SK-N-SH treated with all-trans-retinoic acid at 6 μM for 48 hours (cell line): ENCODE data around the gene RCVRN.

Experiments used
- ATAC-seq: fragments of 200-7000 bp; cut with Tn5 transposase; 3 replicates; pipeline ENCODE4 v1.9.1; 2020; ENCODE audit warnings: mild to moderate bottlenecking, moderate library complexity
- ARNTL ChIP-seq: fragments of 450-650 bp; formaldehyde crosslinking; IDR thresholded peaks from 2 replicates; pipeline ENCODE4 v1.5.0; 2020; ENCODE audit warnings: low read depth, mild to moderate bottlenecking, moderate library complexity, borderline replicate concordance
- BACH2 ChIP-seq: fragments of 250-450 bp; sonication (Bioruptor Pico); IDR thresholded peaks from 2 replicates; pipeline ENCODE4 v1.9.0; 2021; ENCODE audit warnings: mild to moderate bottlenecking, borderline replicate concordance
- CSDC2 ChIP-seq: fragments of 250-450 bp; sonication (Bioruptor Pico); IDR thresholded peaks from 2 replicates; pipeline ENCODE4 v1.5.0; 2020; ENCODE audit warnings: mild to moderate bottlenecking, moderate library complexity
- CSRNP3 ChIP-seq: fragments of 250-450 bp; sonication (Bioruptor Pico); IDR thresholded peaks from 2 replicates; pipeline ENCODE4 v1.5.1; 2021; ENCODE audit warnings: mild to moderate bottlenecking, moderate library complexity
- ESRRG ChIP-seq: fragments of 250-450 bp; sonication (Bioruptor Pico); IDR thresholded peaks from 2 replicates; pipeline ENCODE4 v1.6.1; 2021; ENCODE audit warnings: mild to moderate bottlenecking
- POU6F1 ChIP-seq: fragments of 250-450 bp; sonication (Bioruptor Pico); IDR thresholded peaks from 2 replicates; pipeline ENCODE4 v1.8.0; 2021; ENCODE audit warnings: low read depth, mild to moderate bottlenecking, moderate library complexity, borderline replicate concordance
- PPARA ChIP-seq: fragments of 250-450 bp; sonication (Bioruptor Pico); IDR thresholded peaks from 2 replicates; pipeline ENCODE4 v1.5.0; 2020; ENCODE audit warnings: mild to moderate bottlenecking, borderline replicate concordance
- SNAI2 ChIP-seq: fragments of 250-450 bp; sonication (Bioruptor Pico); IDR thresholded peaks from 2 replicates; pipeline ENCODE4 v1.5.0; 2020; ENCODE audit warnings: mild to moderate bottlenecking, moderate library complexity
- TCF4 ChIP-seq: fragments of 250-450 bp; sonication (Bioruptor Pico); IDR thresholded peaks from 2 replicates; pipeline ENCODE4 v1.8.0; 2021; ENCODE audit warnings: mild to moderate bottlenecking, moderate library complexity, borderline replicate concordance
- TOX ChIP-seq: fragments of 250-450 bp; sonication (Bioruptor Pico); IDR thresholded peaks from 2 replicates; pipeline ENCODE4 v1.8.0; 2021; ENCODE audit warnings: mild to moderate bottlenecking, moderate library complexity, borderline replicate concordance
- TSHZ2 ChIP-seq: fragments of 250-450 bp; sonication (Bioruptor Pico); IDR thresholded peaks from 2 replicates; pipeline ENCODE4 v1.5.0; 2020; ENCODE audit warnings: mild to moderate bottlenecking, moderate library complexity
- ZC3H10 ChIP-seq: fragments of 250-450 bp; sonication (Bioruptor Pico); IDR thresholded peaks from 2 replicates; pipeline ENCODE4 v1.5.1; 2021; ENCODE audit warnings: mild to moderate bottlenecking, moderate library complexity
- ZFP3 ChIP-seq: fragments of 250-450 bp; sonication (Bioruptor Pico); IDR thresholded peaks from 2 replicates; pipeline ENCODE4 v1.5.0; 2020; ENCODE audit warnings: mild to moderate bottlenecking, moderate library complexity
- ZFP30 ChIP-seq: fragments of 450-650 bp; formaldehyde crosslinking; IDR thresholded peaks from 2 replicates; pipeline ENCODE4 v1.5.0; 2022; ENCODE audit warnings: mild to moderate bottlenecking, moderate library complexity
- ZNF565 ChIP-seq: fragments of 450-650 bp; formaldehyde crosslinking; conservative IDR thresholded peaks from 2 replicates; pipeline ENCODE4 v1.5.0; 2020; ENCODE audit warnings: low read depth, mild to moderate bottlenecking, moderate library complexity
- ZNF8 ChIP-seq: fragments of 450-650 bp; formaldehyde crosslinking; IDR thresholded peaks from 2 replicates; pipeline ENCODE4 v1.5.0; 2020; ENCODE audit warnings: mild to moderate bottlenecking, moderate library complexity
- TF ChIP-seq, protein P1 (sequence below): fragments of 250-450 bp; sonication (Bioruptor Pico); IDR thresholded peaks from 2 replicates; pipeline ENCODE4 v1.8.0; 2020; ENCODE audit warnings: mild to moderate bottlenecking, moderate library complexity, borderline replicate concordance

Gene RCVRN

DNA sequence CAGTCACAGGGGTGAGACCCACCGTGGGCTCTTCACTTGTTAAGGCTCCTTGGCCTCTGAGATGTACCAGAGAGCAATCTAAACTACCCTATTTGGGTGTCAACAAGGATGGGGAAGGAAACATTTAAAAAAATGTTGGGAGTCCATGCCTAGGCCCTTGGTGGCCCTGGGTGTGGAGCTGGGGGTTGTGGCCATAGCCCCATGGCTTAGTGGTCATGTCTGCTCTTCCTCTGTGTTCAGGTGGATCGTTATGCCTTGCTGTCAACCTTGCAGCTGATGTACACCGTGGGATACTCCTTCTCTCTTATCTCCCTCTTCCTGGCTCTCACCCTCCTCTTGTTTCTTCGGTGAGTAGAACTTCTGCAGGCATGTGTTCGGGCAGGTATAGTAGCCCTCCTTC is 50.8 kb downstream of the RCVRN start:
- TF ChIP-seq ZFP30 (CRISPR knock-in tag) (no peak), ESRRG (CRISPR knock-in tag) (no peak)
- TF ChIP-seq, all 23 proteins: peak for 0
- ATAC-seq, result no peak

GRCh38 chr17:9850151-9850550 is 54.9 kb downstream of the RCVRN start:
- ATAC-seq, result no peak
- no peak for TF ChIP-seq ZNF8 (CRISPR knock-in tag)
- TF ChIP-seq ZFP3 (CRISPR knock-in tag), result no peak
- no peak for TF ChIP-seq CSDC2
- no peak for TF ChIP-seq PPARA (CRISPR knock-in tag)
- no peak for TF ChIP-seq TCF4 (CRISPR knock-in tag)
- no peak for TF ChIP-seq ZC3H10 (CRISPR knock-in tag)
- no peak for TF ChIP-seq POU6F1 (CRISPR knock-in tag)
- no peak for TF ChIP-seq ZNF565 (CRISPR knock-in tag)
- TF ChIP-seq SNAI2, result no peak
- no peak for TF ChIP-seq BACH2 (CRISPR knock-in tag)
- no peak for TF ChIP-seq TSHZ2 (CRISPR knock-in tag)
- no peak for TF ChIP-seq ZFP30 (CRISPR knock-in tag)
- TF ChIP-seq, protein P1, sequence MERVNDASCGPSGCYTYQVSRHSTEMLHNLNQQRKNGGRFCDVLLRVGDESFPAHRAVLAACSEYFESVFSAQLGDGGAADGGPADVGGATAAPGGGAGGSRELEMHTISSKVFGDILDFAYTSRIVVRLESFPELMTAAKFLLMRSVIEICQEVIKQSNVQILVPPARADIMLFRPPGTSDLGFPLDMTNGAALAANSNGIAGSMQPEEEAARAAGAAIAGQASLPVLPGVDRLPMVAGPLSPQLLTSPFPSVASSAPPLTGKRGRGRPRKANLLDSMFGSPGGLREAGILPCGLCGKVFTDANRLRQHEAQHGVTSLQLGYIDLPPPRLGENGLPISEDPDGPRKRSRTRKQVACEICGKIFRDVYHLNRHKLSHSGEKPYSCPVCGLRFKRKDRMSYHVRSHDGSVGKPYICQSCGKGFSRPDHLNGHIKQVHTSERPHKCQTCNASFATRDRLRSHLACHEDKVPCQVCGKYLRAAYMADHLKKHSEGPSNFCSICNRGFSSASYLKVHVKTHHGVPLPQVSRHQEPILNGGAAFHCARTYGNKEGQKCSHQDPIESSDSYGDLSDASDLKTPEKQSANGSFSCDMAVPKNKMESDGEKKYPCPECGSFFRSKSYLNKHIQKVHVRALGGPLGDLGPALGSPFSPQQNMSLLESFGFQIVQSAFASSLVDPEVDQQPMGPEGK, result no peak
- no peak for TF ChIP-seq ARNTL
- no peak for TF ChIP-seq TOX (CRISPR knock-in tag)
- TF ChIP-seq CSRNP3 (CRISPR knock-in tag), result no peak
